ENCODE measurements around the gene GSTA2. TPM values are rescaled to one million over a fixed set of nuclear protein-coding genes. Genes with fewer than 3 reads are reported as not detected.

GSTA2 gene
- total RNA-seq, 4 donors from 2014 or later, result 0.27 TPM; not detected in 3

DNA sequence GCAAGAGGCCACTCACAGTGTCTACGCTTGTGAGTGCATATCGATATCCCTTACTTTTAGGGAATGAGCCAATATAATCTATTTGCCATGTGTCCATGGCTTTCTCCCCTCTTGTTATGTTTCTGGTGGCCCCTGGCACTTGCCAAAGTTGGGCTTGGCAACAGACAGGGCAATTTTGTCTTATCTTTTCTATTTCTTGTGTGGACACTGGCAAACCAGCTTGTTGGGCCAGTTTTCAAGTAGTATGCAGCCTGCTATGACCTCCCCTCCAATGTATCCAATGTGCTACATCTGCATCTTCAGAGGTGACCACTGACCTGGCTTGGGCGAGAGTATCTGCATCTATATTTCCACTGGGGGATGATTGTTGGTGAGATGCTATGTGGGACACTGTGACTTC, 29.2 kb downstream of the GSTA2 start:
- H3K27ac ChIP-seq, result no peak overlapping the region
- intact Hi-C loops (cut with DNase I), result no loop called here
- 94 to 96% methylated on average over 3 of the region's 3 CpGs for WGBS, 2 donors
- H3K4me1 ChIP-seq, result no peaks in the 10 kb centered on the region
- no peak for DNase-seq
- no peak overlapping the region for H3K4me3 ChIP-seq (replicated peaks in 1 of 3)
- H3K27me3 ChIP-seq, result no peaks in the 10 kb centered on the region
- H3K9me3 ChIP-seq, result no peaks in the 10 kb centered on the region
- TF ChIP-seq POLR2A (IDR thresholded peaks at IDR 0.05), result no peak
- TF ChIP-seq, protein P1, sequence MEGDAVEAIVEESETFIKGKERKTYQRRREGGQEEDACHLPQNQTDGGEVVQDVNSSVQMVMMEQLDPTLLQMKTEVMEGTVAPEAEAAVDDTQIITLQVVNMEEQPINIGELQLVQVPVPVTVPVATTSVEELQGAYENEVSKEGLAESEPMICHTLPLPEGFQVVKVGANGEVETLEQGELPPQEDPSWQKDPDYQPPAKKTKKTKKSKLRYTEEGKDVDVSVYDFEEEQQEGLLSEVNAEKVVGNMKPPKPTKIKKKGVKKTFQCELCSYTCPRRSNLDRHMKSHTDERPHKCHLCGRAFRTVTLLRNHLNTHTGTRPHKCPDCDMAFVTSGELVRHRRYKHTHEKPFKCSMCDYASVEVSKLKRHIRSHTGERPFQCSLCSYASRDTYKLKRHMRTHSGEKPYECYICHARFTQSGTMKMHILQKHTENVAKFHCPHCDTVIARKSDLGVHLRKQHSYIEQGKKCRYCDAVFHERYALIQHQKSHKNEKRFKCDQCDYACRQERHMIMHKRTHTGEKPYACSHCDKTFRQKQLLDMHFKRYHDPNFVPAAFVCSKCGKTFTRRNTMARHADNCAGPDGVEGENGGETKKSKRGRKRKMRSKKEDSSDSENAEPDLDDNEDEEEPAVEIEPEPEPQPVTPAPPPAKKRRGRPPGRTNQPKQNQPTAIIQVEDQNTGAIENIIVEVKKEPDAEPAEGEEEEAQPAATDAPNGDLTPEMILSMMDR (IDR thresholded peaks at IDR 0.05), result no peak
- H3K36me3 ChIP-seq, result no peaks in the 10 kb centered on the region

DNA sequence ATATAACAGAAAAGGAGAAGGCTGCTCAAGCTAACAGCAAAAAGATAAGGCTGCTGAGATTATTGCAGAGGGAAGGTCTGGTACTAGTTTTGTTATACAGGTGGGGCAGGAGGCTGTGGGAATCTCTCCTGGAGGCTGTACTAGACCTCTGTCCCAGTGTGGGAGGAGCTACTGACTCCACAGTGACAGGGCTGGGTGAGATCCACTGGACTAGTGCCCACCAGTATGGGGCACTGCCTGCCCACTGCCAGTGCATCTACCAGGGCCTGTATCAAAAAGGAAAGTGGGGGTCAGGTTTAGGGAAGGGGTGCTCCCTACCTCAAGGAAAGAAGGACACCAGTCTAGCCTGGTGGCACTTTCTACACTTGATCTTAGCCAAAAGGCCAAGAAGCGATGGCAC, 30.1 kb downstream of the GSTA2 start:
- DNase-seq, result no peak
- Histone ChIP-seq H3K36me3 (no peaks in the 10 kb centered on the region), H3K4me1 (no peaks in the 10 kb centered on the region), H3K4me3 (replicated peaks in 1 of 3) (no peak overlapping the region), H3K27me3 (no peaks in the 10 kb centered on the region), H3K9me3 (no peaks in the 10 kb centered on the region), H3K27ac (no peak overlapping the region)
- 90 to 100% methylated on average over 1 of the region's 1 CpG for WGBS, 2 donors
- TF ChIP-seq, protein P1 (IDR thresholded peaks at IDR 0.05), result no peak
- no peak for TF ChIP-seq POLR2A (IDR thresholded peaks at IDR 0.05)
- intact Hi-C loops (cut with DNase I), result no loop called here

DNA sequence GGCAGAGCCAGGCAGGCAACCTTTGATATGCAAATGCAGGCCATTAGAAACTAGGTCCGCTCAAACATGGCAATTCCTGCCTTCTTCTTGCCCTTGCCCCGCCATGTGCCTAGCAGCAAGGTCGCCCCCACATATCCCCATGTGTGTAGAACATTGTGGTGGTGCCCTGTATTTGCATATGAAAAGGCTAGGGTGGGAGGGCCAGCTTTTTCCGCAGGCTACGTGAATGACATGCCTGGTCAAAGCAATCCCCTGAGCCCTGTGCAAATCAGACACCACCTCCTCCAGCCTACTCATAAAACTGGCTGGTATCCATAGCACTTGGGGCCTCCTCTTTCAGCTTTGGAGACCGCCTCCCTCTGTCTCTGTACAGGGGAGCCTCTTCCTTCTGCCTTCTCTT, 31.6 kb downstream of the GSTA2 start:
- intact Hi-C loops (cut with DNase I), result no loop called here
- Histone ChIP-seq H3K27ac (no peak overlapping the region), H3K4me1 (peaks cover 0 to 5% of the 10 kb centered on the region in 2 donors), H3K9me3 (no peaks in the 10 kb centered on the region), H3K36me3 (no peaks in the 10 kb centered on the region), H3K4me3 (replicated peaks in 1 of 3) (no peak overlapping the region), H3K27me3 (no peaks in the 10 kb centered on the region)
- 51 to 60% methylated on average over 6 of the region's 6 CpGs for WGBS, 2 donors
- no peak for DNase-seq
- TF ChIP-seq, protein P1 (IDR thresholded peaks at IDR 0.05), result no peak
- no peak for TF ChIP-seq POLR2A (IDR thresholded peaks at IDR 0.05)

DNA sequence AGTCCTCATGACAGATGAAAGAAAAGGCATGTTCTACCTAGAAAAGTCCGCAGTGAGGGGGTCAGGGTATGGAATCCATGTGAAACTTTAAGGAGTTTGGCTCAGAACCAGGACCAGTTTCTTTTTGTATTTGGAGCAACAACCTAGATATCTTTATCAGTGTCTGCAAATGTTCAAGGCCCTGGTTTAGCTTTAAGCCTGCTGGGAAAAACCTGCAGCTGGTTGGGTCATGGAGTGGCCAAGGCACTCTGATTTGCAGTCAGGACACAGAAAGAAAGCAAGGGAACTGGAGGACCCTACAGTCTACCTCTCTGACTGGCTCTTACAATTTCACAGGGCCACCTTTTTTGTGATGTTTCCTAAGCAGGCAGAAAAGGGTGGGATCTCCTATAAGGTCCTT, 33.7 kb downstream of the GSTA2 start:
- intact Hi-C loops (cut with DNase I), result no loop called here
- Histone ChIP-seq H3K4me3 (replicated peaks in 1 of 3) (no peak overlapping the region), H3K27ac (no peak overlapping the region), H3K27me3 (no peaks in the 10 kb centered on the region), H3K36me3 (no peaks in the 10 kb centered on the region), H3K4me1 (peaks cover 5 to 7% of the 10 kb centered on the region in 2 donors), H3K9me3 (no peaks in the 10 kb centered on the region)
- DNase-seq, result no peak
- TF ChIP-seq, protein P1 (IDR thresholded peaks at IDR 0.05), result no peak
- no peak for TF ChIP-seq POLR2A (IDR thresholded peaks at IDR 0.05)
- 32 to 87% methylated on average over 1 of the region's 1 CpG for WGBS, 2 donors

DNA sequence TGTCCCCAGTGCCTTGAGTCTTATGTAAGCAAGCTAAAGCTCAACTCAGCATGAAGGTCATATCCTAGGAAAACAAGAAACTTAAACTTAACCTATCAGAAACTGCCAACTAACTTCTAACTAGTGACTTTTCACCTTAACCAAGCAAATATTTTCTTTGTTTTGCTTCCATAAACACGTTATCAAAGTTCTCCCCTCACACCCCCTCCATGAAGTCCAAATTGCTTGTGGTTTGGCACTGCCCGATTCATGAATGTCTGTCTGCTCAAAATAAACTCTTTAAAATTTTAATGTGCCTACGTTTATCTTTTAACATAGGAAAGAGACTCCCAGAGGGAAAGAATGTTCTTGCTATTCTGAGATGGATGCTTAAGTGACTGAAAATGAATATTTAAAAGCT, 34.9 kb downstream of the GSTA2 start:
- no peak for TF ChIP-seq POLR2A (IDR thresholded peaks at IDR 0.05)
- TF ChIP-seq, protein P1 (IDR thresholded peaks at IDR 0.05), result no peak
- H3K9me3 ChIP-seq, result no peaks in the 10 kb centered on the region
- intact Hi-C loops (cut with DNase I), result no loop called here
- WGBS, 2 donors, result 64 to 69% methylated on average over 3 of the region's 3 CpGs
- no peak overlapping the region for H3K27ac ChIP-seq
- H3K4me1 ChIP-seq, result peaks cover 5 to 14% of the 10 kb centered on the region in 2 donors
- no peak for DNase-seq
- H3K27me3 ChIP-seq, result no peaks in the 10 kb centered on the region
- H3K4me3 ChIP-seq (replicated peaks in 1 of 3), result no peak overlapping the region
- H3K36me3 ChIP-seq, result no peaks in the 10 kb centered on the region

All from thyroid gland (tissue), 4 donors.